Ectodermal cell (in vitro differentiated cells): Measurements from ENCODE around the gene ZMYND8.
"Not testable (repeated sequence)": the region's sequence is repeated elsewhere in the genome, so short reads cannot be mapped to it uniquely, and the experiment has no call there.

ENCODE experiments used
- H3K27ac ChIP-seq: 2 replicates; pipeline ENCODE4 v1.7.0; 2013; ENCODE audit warnings: mild to moderate bottlenecking, low read depth, low read length; ENCODE audit not compliant: insufficient read depth, poor library complexity, severe bottlenecking
- H3K27me3 ChIP-seq: 2 replicates; pipeline ENCODE4 v1.7.0; 2013; ENCODE audit warnings: mild to moderate bottlenecking, low read length; ENCODE audit not compliant: insufficient read depth, control insufficient read depth, poor library complexity, severe bottlenecking
- H3K36me3 ChIP-seq: one replicate; pipeline ENCODE4 v1.7.0; 2013; ENCODE audit warnings: low read length; ENCODE audit not compliant: control insufficient read depth, insufficient read depth
- H3K4me1 ChIP-seq: one replicate; pipeline ENCODE4 v1.7.0; 2013; ENCODE audit warnings: low read length; ENCODE audit not compliant: control insufficient read depth, insufficient read depth
- H3K4me3 ChIP-seq: 2 replicates; pipeline ENCODE4 v1.7.0; 2013; ENCODE audit warnings: low read depth, low read length, control low read depth; ENCODE audit not compliant: insufficient read depth
- H3K9me3 ChIP-seq: 2 replicates; pipeline ENCODE4 v1.7.0; 2013; ENCODE audit warnings: mild to moderate bottlenecking, low read length, moderate library complexity; ENCODE audit not compliant: control insufficient read depth
- WGBS, 2 experiments: methylation state at CpG; one replicate each; pipeline ENCODE4 v1.1.7; 2013; ENCODE audit warnings: missing lambda C conversion rate in 2 of 2; 5-methylcytosine and 5-hydroxymethylcytosine counted together

Gene ZMYND8

GRCh38 chr20:47249913-47250312 lies 106.6 kb downstream of the ZMYND8 start:
- no peak overlapping the region for H3K27ac ChIP-seq
- no peaks in the 10 kb centered on the region for H3K4me1 ChIP-seq
- H3K9me3 ChIP-seq = no peaks in the 10 kb centered on the region
- no peaks in the 10 kb centered on the region for H3K27me3 ChIP-seq
- H3K4me3 ChIP-seq = no peak overlapping the region
- H3K36me3 ChIP-seq = peaks cover 58% of the 10 kb centered on the region
- 93 to 95% methylated on average over 4 of the region's 4 CpGs for WGBS, 2 experiments

DNA sequence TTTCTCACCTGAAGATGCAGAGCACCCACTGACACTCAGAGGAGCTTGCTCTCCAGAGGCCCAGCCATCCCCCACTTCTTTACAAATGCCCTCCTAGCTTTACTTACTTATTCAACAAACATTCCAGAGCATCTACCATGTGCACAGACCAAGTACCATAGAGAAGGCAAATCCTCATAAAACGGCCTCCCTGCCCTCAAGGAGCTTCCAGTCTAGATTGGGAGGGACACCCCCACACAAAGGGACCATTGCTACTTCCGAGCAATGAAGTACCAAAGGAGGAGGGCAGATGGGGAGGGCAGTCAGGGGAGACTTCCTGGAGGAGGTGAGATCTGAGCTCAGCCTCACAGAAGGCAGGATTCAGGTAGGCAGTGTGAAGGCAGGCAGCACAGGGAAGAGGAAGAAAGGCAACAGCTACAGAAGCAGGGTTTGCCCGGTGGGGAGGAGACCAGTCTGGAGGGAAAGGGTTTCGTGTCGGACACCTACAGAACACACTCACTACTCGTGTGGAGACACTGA lies 108.0 kb downstream of the ZMYND8 start:
- H3K36me3 ChIP-seq = peaks cover 54% of the 10 kb centered on the region

GRCh38 chr20:47247972-47248371 lies 108.5 kb downstream of the ZMYND8 start:
- H3K27me3 ChIP-seq = no peaks in the 10 kb centered on the region

More for the DNA sequence above, 108.0 kb downstream of the ZMYND8 start:
- Histone ChIP-seq H3K4me1 (no peaks in the 10 kb centered on the region), H3K4me3 (no peak overlapping the region), H3K27ac (no peak overlapping the region), H3K27me3 (no peaks in the 10 kb centered on the region), H3K9me3 (no peaks in the 10 kb centered on the region)
- 94 to 97% methylated on average over 6 of the region's 6 CpGs for WGBS, 2 experiments

DNA sequence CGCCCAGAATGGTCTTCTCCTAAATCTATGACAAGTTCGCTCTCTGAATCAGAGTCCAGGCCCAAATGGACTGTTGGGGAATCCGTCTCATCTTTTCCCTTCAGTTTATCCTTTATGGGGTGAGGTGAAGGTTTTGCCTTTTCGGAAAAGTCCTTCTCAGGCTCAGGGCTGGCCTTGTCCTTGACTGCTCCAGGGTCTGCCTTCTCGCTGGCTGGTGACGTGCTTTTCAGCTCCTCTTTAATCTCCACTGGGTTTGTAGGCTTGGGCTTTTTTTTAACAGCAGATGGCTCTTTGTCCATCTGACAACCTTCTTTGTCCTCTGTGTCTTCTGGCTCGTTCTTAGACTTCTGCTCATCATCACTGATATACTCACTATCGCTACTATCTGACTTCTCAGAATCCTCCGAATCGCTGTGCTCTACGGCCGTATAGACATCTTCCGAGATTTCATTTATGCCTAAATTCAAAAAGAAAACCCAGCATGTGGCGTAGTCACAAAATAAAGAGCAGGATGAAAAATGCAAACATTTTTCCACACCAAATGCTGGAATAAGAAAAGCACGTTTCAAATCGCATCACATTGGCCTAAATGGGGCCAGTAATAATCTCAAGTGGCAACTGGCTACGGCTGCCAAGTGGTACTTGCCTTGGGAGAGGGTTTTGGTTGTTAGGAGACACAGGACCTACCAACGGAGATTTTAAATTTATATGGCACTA lies 110.3 kb downstream of the ZMYND8 start:
- Histone ChIP-seq H3K36me3 (peaks cover 49% of the 10 kb centered on the region), H3K27ac (no peak overlapping the region), H3K27me3 (no peaks in the 10 kb centered on the region), H3K9me3 (no peaks in the 10 kb centered on the region), H3K4me3 (no peak overlapping the region), H3K4me1 (no peaks in the 10 kb centered on the region)
- WGBS, 2 experiments = 96% methylated on average over 18 of the region's 18 CpGs

More at GRCh38 chr20:47247972-47248371, 108.5 kb downstream of the ZMYND8 start:
- 96 to 100% methylated on average over 1 of the region's 1 CpG for whole genome bisulfite sequencing, 2 experiments
- Histone ChIP-seq H3K4me1 (no peaks in the 10 kb centered on the region), H3K27ac (no peak overlapping the region), H3K9me3 (no peaks in the 10 kb centered on the region), H3K4me3 (no peak overlapping the region), H3K36me3 (peaks cover 54% of the 10 kb centered on the region)

DNA sequence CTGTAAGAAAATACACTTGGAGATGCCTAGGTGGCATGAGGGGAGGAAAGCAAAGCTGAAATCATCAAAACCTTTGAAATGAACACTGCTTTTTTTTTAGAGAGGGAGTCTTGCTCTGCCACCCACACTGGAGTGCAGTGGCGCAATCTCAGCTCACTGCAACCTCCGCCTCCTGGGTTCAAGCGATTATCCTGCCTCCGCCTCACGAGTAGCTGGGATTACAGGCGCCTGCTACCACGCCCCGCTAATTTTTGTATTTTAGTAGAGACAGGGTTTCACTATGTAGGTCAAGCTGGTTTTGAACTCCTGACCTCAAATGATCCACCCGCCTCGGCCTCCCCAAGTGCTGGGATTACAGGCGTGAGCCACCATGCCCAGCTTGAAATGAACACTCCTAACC lies 111.3 kb downstream of the ZMYND8 start:
- not testable (repeated sequence) for H3K27ac ChIP-seq, H3K4me3 ChIP-seq, H3K27me3 ChIP-seq, H3K9me3 ChIP-seq, H3K4me1 ChIP-seq
- 95% methylated on average over 11 of the region's 11 CpGs for WGBS, 2 experiments
- peaks cover 43% of the 10 kb centered on the region for H3K36me3 ChIP-seq

DNA sequence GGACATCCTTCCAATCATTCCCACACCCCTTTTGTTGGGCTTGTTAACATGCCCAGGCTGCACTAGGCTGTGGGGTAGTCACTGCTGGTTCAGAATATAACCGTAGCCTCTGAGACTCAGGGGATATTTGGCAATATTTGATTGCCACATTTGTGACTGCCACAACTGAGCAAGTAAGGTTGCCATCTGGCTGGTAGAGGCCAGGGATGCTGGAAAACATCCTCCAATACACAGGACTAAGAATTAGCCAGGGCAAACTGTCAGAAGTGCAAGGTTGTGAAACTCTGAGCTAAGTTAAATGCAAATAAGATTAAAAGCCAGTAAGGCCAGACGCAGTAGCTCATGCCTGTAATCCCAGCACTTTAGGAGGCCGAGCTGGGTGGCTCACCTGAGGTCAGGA lies 112.0 kb downstream of the ZMYND8 start:
- H3K27ac ChIP-seq = no peak overlapping the region
- no peaks in the 10 kb centered on the region for H3K27me3 ChIP-seq
- peaks cover 37% of the 10 kb centered on the region for H3K36me3 ChIP-seq
- no peaks in the 10 kb centered on the region for H3K9me3 ChIP-seq
- no peak overlapping the region for H3K4me3 ChIP-seq
- 90 to 97% methylated on average over 3 of the region's 3 CpGs for WGBS, 2 experiments
- no peaks in the 10 kb centered on the region for H3K4me1 ChIP-seq

DNA sequence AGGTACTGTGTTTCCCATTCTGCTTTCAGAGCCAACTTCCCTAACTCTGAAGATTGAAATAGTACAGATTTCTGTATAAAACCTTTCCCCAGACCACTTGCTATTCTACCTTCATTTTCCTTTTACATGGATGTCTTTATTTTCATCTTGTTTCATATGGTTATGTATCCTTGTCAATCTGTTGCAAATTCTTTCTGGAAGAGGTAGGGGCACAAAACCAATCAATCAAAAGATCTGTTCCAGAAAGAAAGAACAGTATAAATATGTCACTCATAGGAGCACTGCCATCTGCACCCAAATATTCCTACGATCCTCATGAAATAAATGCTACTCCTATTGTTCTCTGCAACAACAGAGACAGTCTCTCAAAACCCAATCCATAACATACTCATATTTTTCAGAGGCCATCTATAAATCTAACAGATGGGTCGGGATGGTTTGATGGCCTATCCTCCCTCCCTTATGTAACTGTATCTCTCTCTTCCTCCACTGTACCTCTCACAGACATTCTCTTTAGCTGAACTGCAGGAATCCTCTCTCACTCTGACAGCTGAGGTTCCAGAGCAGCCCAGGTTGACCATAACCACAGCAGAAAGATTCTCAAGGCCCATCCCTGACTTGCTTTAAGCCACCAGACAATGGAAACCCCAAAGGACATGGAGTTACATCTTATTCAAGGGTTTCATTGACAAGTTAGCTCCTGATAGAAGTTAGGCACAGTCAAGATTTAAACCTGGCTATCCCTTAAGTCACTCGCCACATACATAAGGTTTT lies 112.8 kb downstream of the ZMYND8 start:
- Histone ChIP-seq H3K4me3 (no peak overlapping the region), H3K27ac (peak overlapping the region; percentile 44), H3K9me3 (no peaks in the 10 kb centered on the region), H3K27me3 (no peaks in the 10 kb centered on the region), H3K4me1 (no peaks in the 10 kb centered on the region), H3K36me3 (peaks cover 29% of the 10 kb centered on the region)
- 92 to 97% methylated on average over 3 of the region's 3 CpGs for WGBS, 2 experiments

DNA sequence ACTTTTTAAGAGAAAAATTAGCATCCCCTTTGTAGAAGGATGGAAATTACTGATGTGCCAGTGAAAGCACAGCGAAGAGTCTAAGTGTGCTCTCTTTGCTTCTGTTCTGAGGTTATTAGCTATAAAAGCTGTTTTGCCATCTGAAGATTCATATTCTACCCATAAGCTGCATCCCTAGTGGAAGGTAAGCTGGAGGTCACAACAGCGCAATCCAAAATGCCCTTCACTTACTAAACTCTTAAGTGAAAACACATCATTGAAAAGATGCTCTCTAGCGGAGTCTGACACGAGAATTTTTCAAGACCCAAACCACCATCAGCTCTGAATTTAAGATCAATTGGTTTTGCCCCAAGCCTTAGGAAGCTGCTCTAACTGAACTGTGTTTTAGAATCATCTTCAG lies 113.5 kb downstream of the ZMYND8 start:
- Histone ChIP-seq H3K27me3 (no peaks in the 10 kb centered on the region), H3K27ac (no peak overlapping the region), H3K4me3 (no peak overlapping the region), H3K4me1 (no peaks in the 10 kb centered on the region), H3K9me3 (no peaks in the 10 kb centered on the region), H3K36me3 (peaks cover 29% of the 10 kb centered on the region)
- WGBS, 2 experiments = 95% methylated on average over 4 of the region's 4 CpGs

DNA sequence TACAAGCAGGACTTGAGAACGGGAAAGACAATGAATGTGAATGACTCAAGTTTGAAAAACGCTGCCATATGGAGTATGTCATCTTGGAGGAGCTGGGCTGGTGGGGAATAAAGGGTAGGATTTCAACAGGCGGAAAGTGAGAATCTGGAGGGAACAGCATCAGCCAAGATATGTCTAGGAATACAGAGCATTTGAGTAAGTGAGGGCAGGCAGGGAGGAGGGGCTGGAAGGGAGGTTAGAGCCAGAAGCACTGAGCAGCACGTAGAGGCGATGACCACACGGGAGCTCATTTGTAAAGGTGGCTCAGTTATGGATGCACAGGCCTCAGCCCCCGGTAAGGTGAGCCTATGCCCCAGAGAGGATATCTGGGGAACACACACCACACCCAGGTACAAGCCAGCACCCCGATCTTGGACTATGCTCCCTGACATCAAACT lies 115.1 kb downstream of the ZMYND8 start:
- Histone ChIP-seq H3K36me3 (peaks cover 34% of the 10 kb centered on the region), H3K9me3 (no peaks in the 10 kb centered on the region), H3K4me1 (no peaks in the 10 kb centered on the region), H3K27me3 (no peaks in the 10 kb centered on the region), H3K27ac (no peak overlapping the region), H3K4me3 (no peak overlapping the region)
- WGBS, 2 experiments = 95% methylated on average over 8 of the region's 8 CpGs

DNA sequence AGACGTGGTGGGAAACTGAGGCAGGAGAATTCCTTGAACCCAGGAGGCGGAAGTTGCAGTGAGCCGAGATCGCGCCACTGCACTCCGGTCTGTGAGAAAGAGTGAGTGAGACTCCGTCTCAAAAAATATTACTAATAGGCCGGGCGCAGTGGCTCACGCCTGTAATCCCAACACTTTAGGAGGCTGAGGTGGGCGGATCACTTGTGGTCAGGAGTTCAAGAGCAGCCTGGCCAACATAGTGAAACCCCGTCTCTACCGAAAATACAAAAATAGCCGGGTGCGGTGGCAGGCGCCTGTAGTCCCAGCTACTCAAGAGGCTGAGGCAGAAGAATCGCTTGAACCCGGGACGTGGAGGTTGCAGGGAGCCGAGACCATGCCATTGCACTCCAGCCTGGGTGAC lies 116.4 kb downstream of the ZMYND8 start:
- not testable (repeated sequence) for H3K4me3 ChIP-seq, H3K9me3 ChIP-seq, H3K27me3 ChIP-seq, H3K27ac ChIP-seq, H3K4me1 ChIP-seq
- peaks cover 37% of the 10 kb centered on the region for H3K36me3 ChIP-seq
- 93 to 96% methylated on average over 20 of the region's 20 CpGs for WGBS, 2 experiments
